Right atrium auricular region (tissue), 2 donors: ENCODE results near the gene TRAF4. TPM values are rescaled to one million over a fixed set of nuclear protein-coding genes. Genes with fewer than 3 reads are reported as not detected.
"Not testable (repeated sequence)": the region's sequence is repeated elsewhere in the genome, so short reads cannot be mapped to it uniquely, and the experiment has no call there.

Experiments
- DNase-seq: peaks from one replicate; pipeline ENCODE4 v3.0.0-alpha.2; 2019; ENCODE audit warnings: low spot score
- H3K27ac ChIP-seq, 2 donors: fragments of 200-600 bp; sonication (generic); 1 replicate in 1 of 2; 2 replicates in 1 of 2; pipeline ENCODE4 v1.5.1; 2016 to 2019
- H3K27me3 ChIP-seq, 2 donors: fragments of 200-600 bp; sonication (generic); one replicate each; pipeline versions ENCODE4 v1.5.1 to v1.6.0; 2017 to 2019
- H3K36me3 ChIP-seq: fragments of 200-600 bp; sonication (generic); one replicate; pipeline ENCODE4 v1.5.1; 2016
- H3K4me1 ChIP-seq, 2 donors: fragments of 200-600 bp; sonication (generic); one replicate each; pipeline versions ENCODE4 v1.5.1 to v1.6.0; 2017 to 2019
- H3K4me3 ChIP-seq, 2 donors: fragments of 200-600 bp; sonication (generic); 1 replicate in 1 of 2; 2 replicates in 1 of 2; pipeline ENCODE4 v1.5.1; 2017 to 2019; ENCODE audit warnings: mild to moderate bottlenecking in 1 of 2, moderate library complexity in 1 of 2
- H3K9me3 ChIP-seq, 2 donors: fragments of 200-600 bp; sonication (generic); one replicate each; pipeline ENCODE4 v1.5.1; 2019
- CTCF ChIP-seq, 2 donors: fragments of 200-600 bp; sonication (generic); IDR thresholded peaks; one replicate each; pipeline ENCODE4 v1.5.1; 2019; ENCODE audit warnings: antibody characterized with exemption in 2 of 2
- total RNA-seq, 2 donors: library from RNA; depleted of rRNA; stranded (reverse); fragments of >200 nt; gene quantifications; one replicate each; pipeline ENCODE4 v1.1.0, GENCODE V29; 2016

The TRAF4 gene
- total RNA-seq, 2 donors from 2014 or later: 3.3 to 6.7 TPM

- TF ChIP-seq CTCF (IDR thresholded peaks at IDR 0.05): no peak
- Histone ChIP-seq H3K9me3 (no peaks in the 10 kb centered on the region), H3K27ac (no peak overlapping the region), H3K27me3 (no peaks in the 10 kb centered on the region), H3K36me3 (peaks cover 40% of the 10 kb centered on the region), H3K4me1 (peaks cover 0 to 59% of the 10 kb centered on the region in 2 donors), H3K4me3 (no peak overlapping the region)
- no peak for DNase-seq
These were observed 20.5 kb upstream of the TRAF4 start for GRCh38 chr17:28723159-28723835.

GRCh38 chr17:28723836-28724499 lies 19.8 kb upstream of the TRAF4 start:
- not testable (repeated sequence) for H3K4me3 ChIP-seq, H3K27ac ChIP-seq, DNase-seq, H3K27me3 ChIP-seq, H3K9me3 ChIP-seq
- Histone ChIP-seq H3K4me1 (peaks cover 0 to 53% of the 10 kb centered on the region in 2 donors), H3K36me3 (peaks cover 40% of the 10 kb centered on the region)

GRCh38 chr17:28724500-28725165 lies 19.2 kb upstream of the TRAF4 start:
- Histone ChIP-seq H3K36me3 (peaks cover 40% of the 10 kb centered on the region), H3K4me1 (peaks cover 0 to 53% of the 10 kb centered on the region in 2 donors), H3K9me3 (no peaks in the 10 kb centered on the region), H3K27me3 (no peaks in the 10 kb centered on the region), H3K27ac (no peak overlapping the region), H3K4me3 (no peak overlapping the region)
- TF ChIP-seq CTCF (IDR thresholded peaks at IDR 0.05): no peak
- DNase-seq: no peak

DNA sequence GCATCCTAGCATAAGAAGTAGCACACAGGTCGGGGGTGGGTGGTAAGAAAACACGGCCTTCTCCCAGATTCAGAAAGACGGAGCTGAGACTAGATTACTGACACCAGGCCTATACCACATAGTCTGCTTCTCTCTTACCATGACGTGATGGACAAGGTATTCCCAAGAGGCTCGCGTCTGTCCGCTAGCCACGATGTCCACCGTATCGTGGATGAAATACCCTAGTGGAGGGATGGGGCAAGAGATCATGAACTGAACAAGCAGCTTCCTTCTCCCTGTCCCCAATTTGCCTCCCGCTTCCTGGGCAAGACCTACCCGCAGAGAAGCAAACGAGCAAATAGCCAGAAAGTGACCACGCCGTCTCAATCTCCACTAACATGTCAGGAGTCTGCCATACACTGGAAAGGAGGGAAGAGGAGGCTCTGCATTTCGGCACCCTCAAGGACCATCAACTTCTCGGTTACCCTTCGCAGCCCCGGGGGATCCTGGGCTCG lies 18.6 kb upstream of the TRAF4 start:
- peak overlapping the region; percentile 68 to 97 for H3K27ac ChIP-seq
- no peak for DNase-seq
- H3K4me1 ChIP-seq: peaks cover 0 to 51% of the 10 kb centered on the region in 2 donors
- H3K9me3 ChIP-seq: no peaks in the 10 kb centered on the region
- no peaks in the 10 kb centered on the region for H3K27me3 ChIP-seq
- peaks cover 40% of the 10 kb centered on the region for H3K36me3 ChIP-seq
- H3K4me3 ChIP-seq: peak overlapping the region; percentile 75 to 82
- TF ChIP-seq CTCF (IDR thresholded peaks at IDR 0.05): no peak

DNA sequence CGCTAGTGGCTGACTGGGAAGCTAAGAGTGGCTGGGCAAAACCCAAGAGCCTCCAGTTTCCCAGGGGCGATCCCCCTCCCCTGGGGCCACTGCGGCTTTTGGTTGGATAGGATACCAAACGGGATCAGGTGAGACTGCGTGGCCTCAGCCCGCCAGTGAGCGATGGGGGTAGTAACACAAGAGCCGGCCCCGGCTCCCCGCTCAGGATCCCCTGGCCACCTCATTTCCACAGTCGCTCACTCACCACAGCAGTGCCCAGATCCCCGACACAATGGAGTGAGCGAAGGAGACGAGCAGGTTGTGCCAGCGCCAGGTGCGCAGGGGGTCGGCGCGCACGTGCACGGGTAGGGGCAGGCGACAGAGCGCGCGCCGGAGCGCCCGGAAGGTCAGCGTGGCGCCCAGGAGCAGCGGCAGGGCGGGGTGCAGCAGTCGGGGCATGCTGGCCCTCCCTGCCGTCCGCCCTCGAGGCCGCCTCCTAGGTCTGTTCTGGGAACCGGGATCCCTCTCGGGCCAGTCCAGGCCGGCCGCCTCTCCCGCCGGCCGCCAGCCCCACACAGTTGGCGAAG lies 18.1 kb upstream of the TRAF4 start:
- H3K4me1 ChIP-seq: peaks cover 0 to 45% of the 10 kb centered on the region in 2 donors
- H3K27me3 ChIP-seq: no peaks in the 10 kb centered on the region
- peak overlapping the region; percentile 68 to 97 for H3K27ac ChIP-seq
- H3K36me3 ChIP-seq: peaks cover 40% of the 10 kb centered on the region
- no peak for TF ChIP-seq CTCF (IDR thresholded peaks at IDR 0.05)
- H3K4me3 ChIP-seq: peak overlapping the region; percentile 75 to 82
- no peaks in the 10 kb centered on the region for H3K9me3 ChIP-seq
- DNase-seq: no peak

DNA sequence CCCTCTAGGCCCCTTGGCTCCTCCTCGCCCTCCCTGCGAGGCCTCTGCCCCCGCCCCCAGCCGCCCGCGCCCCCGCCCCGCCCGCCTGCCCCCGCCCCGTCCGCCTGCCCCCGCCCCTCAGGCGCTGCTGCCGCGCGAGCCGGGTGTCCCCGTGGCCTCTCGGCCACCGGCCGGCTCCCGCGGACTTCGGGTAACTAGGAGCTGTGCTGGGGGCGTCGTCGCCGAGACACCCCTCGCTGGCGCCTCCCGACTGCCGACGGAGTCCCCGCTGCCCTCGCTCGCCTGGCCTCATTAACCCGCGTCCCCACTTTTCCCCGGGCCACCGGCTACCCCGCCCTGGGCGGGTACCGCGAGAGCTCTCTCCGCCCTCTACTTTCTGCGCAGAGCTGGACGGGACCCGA lies 17.6 kb upstream of the TRAF4 start, which contains the start of gene TLCD1:
TLCD1 (minus strand) TSS at position 8 of the 401 bp plus-strand sequence. CDS start 136 bp downstream, outside the sequence.
- Histone ChIP-seq H3K27me3 (no peaks in the 10 kb centered on the region), H3K4me1 (peaks cover 0 to 41% of the 10 kb centered on the region in 2 donors), H3K36me3 (peaks cover 35% of the 10 kb centered on the region), H3K4me3 (peak within 1 kb of the TSS; percentile 75 to 82), H3K9me3 (no peaks in the 10 kb centered on the region), H3K27ac (peak within 1 kb of the TSS; percentile 97)
- no peak for TF ChIP-seq CTCF (IDR thresholded peaks at IDR 0.05)
- peak; percentile 72 for DNase-seq
